Stimulated activated CD8-positive, alpha-beta memory T cell treated with anti-CD3 and anti-CD28 coated beads, Interleukin-12 subunit alpha, Interleukin-12 subunit beta, amount 100 ng/mL, for 24 hours (primary cell): ENCODE data around the gene EMC6.
A peak's percentile ranks its signal among the peaks of the same experiment; 100 is the strongest.

Experiments used
- DNase-seq: peaks from one replicate; pipeline ENCODE4 v3.0.0-alpha.2; 2020; ENCODE audit errors: extremely low read depth

The EMC6 gene

DNA sequence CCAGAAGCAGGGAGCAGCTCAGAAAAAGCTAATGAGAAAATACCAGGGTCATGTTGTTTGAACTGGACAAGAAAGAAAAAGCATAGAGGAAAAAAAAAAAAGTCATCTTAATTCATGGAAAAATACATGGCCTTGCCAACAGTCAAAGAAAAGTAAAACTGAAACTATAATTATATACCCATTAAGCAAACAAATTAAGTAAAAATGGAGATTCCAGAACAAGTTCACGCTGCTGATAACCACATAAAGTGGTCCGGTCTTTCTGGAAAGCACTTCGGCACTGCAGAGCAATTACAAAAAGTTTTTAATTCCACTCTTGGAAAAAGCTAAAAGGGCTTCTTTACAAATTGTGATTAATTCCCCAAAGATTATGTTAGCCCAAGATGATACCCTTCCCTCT lies 39.8 kb downstream of the EMC6 start:
- DNase-seq: no peak

DNA sequence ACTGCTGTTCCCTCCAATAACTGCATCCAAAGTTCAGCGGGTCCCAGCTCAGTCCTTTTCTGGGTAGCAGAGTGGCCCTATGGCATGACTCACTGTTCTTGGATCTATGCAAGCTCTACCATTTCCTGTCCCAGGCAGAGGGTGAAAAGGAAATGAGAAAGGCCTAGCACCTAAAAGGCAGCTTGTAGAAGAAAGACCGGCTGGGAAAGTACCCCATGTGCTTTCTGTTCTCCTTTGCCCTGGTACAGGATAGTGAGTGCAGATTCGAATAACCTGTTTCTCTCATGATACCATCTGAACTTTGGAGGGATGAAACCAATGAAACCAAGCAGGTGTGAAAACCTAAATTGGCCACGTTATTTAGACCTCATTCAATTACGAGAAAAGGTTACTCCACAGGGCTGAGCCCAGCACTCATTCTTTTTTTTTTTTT lies 42.4 kb downstream of the EMC6 start:
- DNase-seq: peak; percentile 52

DNA sequence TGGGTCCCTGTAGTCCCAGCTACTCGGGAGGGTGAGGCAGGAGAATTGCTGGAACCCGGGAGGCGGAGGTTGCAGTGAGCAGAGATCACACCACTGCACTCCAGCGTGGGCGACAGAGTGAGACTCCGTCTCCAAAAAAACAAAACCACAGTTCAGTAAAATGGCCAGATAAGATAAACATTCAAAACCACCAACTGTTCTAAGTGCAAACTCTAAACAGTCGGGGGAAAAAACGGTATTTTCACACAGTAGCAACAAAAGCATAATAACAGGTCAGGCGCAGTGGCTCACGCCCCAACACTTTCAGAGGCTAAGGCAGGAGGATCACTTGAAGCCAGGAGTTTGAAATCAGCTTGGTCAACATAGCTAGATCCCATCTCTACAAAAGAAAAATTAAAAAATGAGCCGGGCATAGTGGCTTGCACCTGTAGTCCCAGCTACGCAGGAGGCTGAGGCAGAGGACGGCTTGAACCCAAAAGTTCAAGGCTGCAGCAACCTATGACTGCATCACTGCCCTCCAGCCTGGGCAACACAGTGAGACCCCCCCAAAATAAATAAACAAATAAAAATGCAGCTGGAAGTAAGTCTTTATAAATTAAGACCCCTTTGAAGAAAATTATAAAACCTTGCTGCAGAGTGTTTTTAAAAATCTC lies 44.3 kb downstream of the EMC6 start:
- no peak for DNase-seq

DNA sequence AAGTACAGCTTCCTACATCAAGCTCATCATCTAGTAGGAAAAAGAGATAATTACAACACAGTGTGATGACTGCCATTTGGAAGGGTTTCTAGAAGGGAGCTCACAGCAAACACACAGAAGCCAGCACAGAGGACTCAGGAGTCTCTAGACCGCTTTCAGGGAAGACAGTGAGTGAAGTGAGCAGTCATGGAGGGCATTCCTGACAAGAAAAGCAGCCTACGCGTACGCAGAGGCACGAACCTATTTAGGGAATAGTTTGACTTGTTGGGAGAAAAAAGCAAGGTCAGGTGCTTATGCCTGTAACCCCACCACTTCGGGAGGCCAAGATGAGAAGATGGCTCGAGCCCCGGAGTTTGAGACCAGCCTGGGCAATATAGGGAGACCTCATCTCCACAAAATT lies 46.7 kb downstream of the EMC6 start:
- DNase-seq: no peak

DNA sequence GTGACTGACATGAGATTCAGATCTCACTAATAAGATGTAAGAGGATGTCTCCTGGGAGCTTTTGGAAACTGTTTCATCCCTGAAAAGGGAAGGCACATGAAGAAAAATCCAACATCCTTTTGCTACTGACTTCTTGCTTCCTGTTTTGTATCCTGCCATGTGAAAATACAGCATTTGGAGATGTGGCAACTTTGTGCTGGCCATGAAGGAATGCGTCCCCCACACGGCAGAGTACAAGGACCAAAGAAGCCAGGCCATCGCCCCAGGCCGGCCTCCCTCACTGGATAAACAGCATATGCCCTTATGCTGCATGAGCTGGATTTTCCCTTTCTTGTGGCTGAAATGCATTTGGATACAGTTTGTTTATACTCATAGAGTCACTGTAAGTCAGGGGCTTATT lies 49.6 kb downstream of the EMC6 start:
- DNase-seq: no peak

DNA sequence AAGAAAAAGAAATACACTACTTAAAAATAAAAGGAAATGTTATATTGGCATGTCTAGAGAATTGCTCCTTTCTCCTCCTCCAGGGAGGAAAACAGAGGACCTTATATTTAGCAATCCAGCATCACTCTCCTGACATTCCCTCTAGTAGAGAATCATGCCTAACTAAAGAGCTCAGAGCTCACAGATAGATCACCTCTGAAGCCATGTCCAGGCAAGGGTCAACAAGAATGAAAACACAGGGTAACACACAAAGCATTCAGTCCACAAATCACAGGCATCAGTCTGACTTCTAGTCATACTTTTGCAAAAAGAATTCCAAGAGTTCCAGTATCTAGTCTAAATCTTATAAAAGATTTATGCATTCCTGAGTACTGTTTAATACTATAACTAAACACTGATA lies 50.7 kb downstream of the EMC6 start:
- no peak for DNase-seq
